H9 (cell line): ENCODE results near the gene ITPR2. TPM values are rescaled to one million over a fixed set of nuclear protein-coding genes. Genes with fewer than 3 reads are reported as not detected.

Experiments
- DNase-seq: peaks from one replicate; pipeline ENCODE4 v3.0.0-alpha.2; 2017
- H2AFZ ChIP-seq: one replicate; pipeline ENCODE4 v1.6.1; 2013; ENCODE audit warnings: mild to moderate bottlenecking, low read length, control low read depth, moderate library complexity
- H2AK5ac ChIP-seq: 2 replicates; pipeline ENCODE4 v1.6.1; 2013; ENCODE audit warnings: low read length, control low read depth, mixed read lengths; ENCODE audit not compliant: insufficient read length
- H2BK120ac ChIP-seq: one replicate; pipeline ENCODE4 v1.6.1; 2013; ENCODE audit warnings: low read depth, mild to moderate bottlenecking, low read length, control low read depth, inconsistent platforms; ENCODE audit not compliant: poor library complexity, severe bottlenecking
- H2BK12ac ChIP-seq: 2 replicates; pipeline ENCODE4 v1.6.1; 2013; ENCODE audit warnings: low read length, control low read depth, mixed read lengths, low read depth; ENCODE audit not compliant: insufficient read length
- H2BK15ac ChIP-seq: 2 replicates; pipeline ENCODE4 v1.6.1; 2013; ENCODE audit warnings: low read depth, low read length, control low read depth
- H2BK20ac ChIP-seq: one replicate; pipeline ENCODE4 v1.6.1; 2013; ENCODE audit warnings: low read depth, mild to moderate bottlenecking, low read length, control low read depth, inconsistent platforms; ENCODE audit not compliant: poor library complexity, severe bottlenecking
- H2BK5ac ChIP-seq: 2 replicates; pipeline ENCODE4 v1.6.1; 2013; ENCODE audit warnings: low read length, control low read depth, mixed read lengths; ENCODE audit not compliant: insufficient read length
- H3K14ac ChIP-seq: 2 replicates; pipeline ENCODE4 v1.6.1; 2013; ENCODE audit warnings: low read length, control low read depth; ENCODE audit not compliant: insufficient read depth
- H3K18ac ChIP-seq: 2 replicates; pipeline ENCODE4 v1.6.1; 2013; ENCODE audit warnings: low read depth, mild to moderate bottlenecking, mixed read lengths, low read length, control low read depth; ENCODE audit not compliant: insufficient read length
- H3K23ac ChIP-seq: 2 replicates; pipeline ENCODE4 v1.6.1; 2013; ENCODE audit warnings: low read length, control low read depth, mixed read lengths, low read depth; ENCODE audit not compliant: insufficient read length
- H3K23me2 ChIP-seq: 2 replicates; pipeline ENCODE4 v1.6.1; 2013; ENCODE audit warnings: low read depth, mild to moderate bottlenecking, mixed read lengths, low read length, control low read depth; ENCODE audit not compliant: insufficient read length, poor library complexity, severe bottlenecking
- H3K27ac ChIP-seq: 2 replicates; pipeline ENCODE4 v1.5.1; 2013; ENCODE audit warnings: low read length, control low read depth, mixed read lengths, low read depth; ENCODE audit not compliant: insufficient read length
- H3K27me3 ChIP-seq: 2 replicates; pipeline ENCODE4 v1.6.1; 2013; ENCODE audit warnings: low read length, control low read depth, inconsistent platforms; ENCODE audit not compliant: insufficient read depth
- H3K4ac ChIP-seq: 2 replicates; pipeline ENCODE4 v1.6.1; 2013; ENCODE audit warnings: low read depth, mild to moderate bottlenecking, control low read depth, inconsistent platforms, low read length, moderate library complexity
- H3K4me1 ChIP-seq: 2 replicates; pipeline ENCODE4 v1.6.1; 2013; ENCODE audit warnings: low read length, control low read depth, inconsistent platforms; ENCODE audit not compliant: insufficient read depth
- H3K4me2 ChIP-seq: 2 replicates; pipeline ENCODE4 v1.6.1; 2013; ENCODE audit warnings: low read length, control low read depth, mixed read lengths; ENCODE audit not compliant: insufficient read length, insufficient read depth
- H3K56ac ChIP-seq: 2 replicates; pipeline ENCODE4 v1.6.1; 2013; ENCODE audit warnings: low read depth, mild to moderate bottlenecking, mixed read lengths, low read length, control low read depth; ENCODE audit not compliant: insufficient read length
- H3K79me1 ChIP-seq: 2 replicates; pipeline ENCODE4 v1.6.1; 2013; ENCODE audit warnings: low read depth, mild to moderate bottlenecking, moderate library complexity, low read length, control low read depth, inconsistent platforms; ENCODE audit not compliant: insufficient read depth, poor library complexity, severe bottlenecking
- H3K79me2 ChIP-seq: 2 replicates; pipeline ENCODE4 v1.6.1; 2013; ENCODE audit warnings: low read length, control low read depth, inconsistent platforms; ENCODE audit not compliant: insufficient read depth
- H3K9ac ChIP-seq: 2 replicates; pipeline ENCODE4 v1.6.1; 2013; ENCODE audit warnings: low read length, control low read depth, mixed read lengths; ENCODE audit not compliant: insufficient read length; ENCODE audit errors: extremely low read depth
- H3K9me3 ChIP-seq: one replicate; pipeline ENCODE4 v1.6.1; 2013; ENCODE audit warnings: low read depth, low read length, inconsistent platforms; ENCODE audit not compliant: control insufficient read depth
- H3T11ph ChIP-seq: one replicate; pipeline ENCODE4 v1.6.1; 2013; ENCODE audit warnings: mild to moderate bottlenecking, low read length, control low read depth, inconsistent platforms
- H4K20me1 ChIP-seq: one replicate; pipeline ENCODE4 v1.6.1; 2013; ENCODE audit not compliant: control insufficient read depth, insufficient read length, insufficient read depth
- H4K5ac ChIP-seq: 2 replicates; pipeline ENCODE4 v1.6.1; 2013; ENCODE audit warnings: low read depth, mild to moderate bottlenecking, mixed read lengths, low read length, control low read depth; ENCODE audit not compliant: insufficient read length
- H4K8ac ChIP-seq: replicated peaks from 2 replicates; pipeline ENCODE4 v1.6.1; 2013; ENCODE audit warnings: low read length, control low read depth, mixed read lengths, low read depth; ENCODE audit not compliant: insufficient read length
- H4K91ac ChIP-seq: 2 replicates; pipeline ENCODE4 v1.6.1; 2013; ENCODE audit warnings: low read depth, mild to moderate bottlenecking, moderate library complexity, mixed read lengths, low read length, control low read depth; ENCODE audit not compliant: insufficient read length
- H3K27ac Mint-ChIP-seq, 3 experiments: 2 replicates in 2 of 3; 3 replicates in 1 of 3; pipeline ENCODE4 v1.8.0; 2020 to 2021; ENCODE audit warnings: mixed read lengths in 3 of 3, mild to moderate bottlenecking in 1 of 3, moderate library complexity in 1 of 3
- H3K27me3 Mint-ChIP-seq: 2 replicates; pipeline ENCODE4 v1.8.0; 2021; ENCODE audit warnings: low read depth, mild to moderate bottlenecking, moderate library complexity, mixed read lengths
- H3K36me3 Mint-ChIP-seq, 3 experiments: 2 replicates in 2 of 3; 3 replicates in 1 of 3; pipeline ENCODE4 v1.8.0; 2020 to 2021; ENCODE audit warnings: low read depth in 3 of 3, mixed read lengths in 3 of 3; ENCODE audit not compliant: insufficient read depth in 1 of 3
- H3K4me1 Mint-ChIP-seq, 2 experiments: 2 replicates each; pipeline ENCODE4 v1.8.0; 2020; ENCODE audit warnings: mixed read lengths in 2 of 2
- H3K4me3 Mint-ChIP-seq, 2 experiments: 2 replicates in 1 of 2; 3 replicates in 1 of 2; pipeline ENCODE4 v1.8.0; 2020 to 2021; ENCODE audit warnings: mild to moderate bottlenecking in 2 of 2, mixed read lengths in 2 of 2, moderate library complexity in 1 of 2
- H3K9me3 Mint-ChIP-seq, 2 experiments: 2 replicates in 1 of 2; 3 replicates in 1 of 2; pipeline ENCODE4 v1.8.0; 2020; ENCODE audit warnings: mild to moderate bottlenecking in 2 of 2, mixed read lengths in 2 of 2, moderate library complexity in 1 of 2
- CTCF ChIP-seq: fragments of 200-600 bp; sonication (generic); conservative IDR thresholded peaks from 3 replicates; pipeline ENCODE4 v1.8.0; 2021; ENCODE audit warnings: antibody characterized with exemption, mild to moderate bottlenecking
- WGBS: extraction: QIAGEN DNeasy Blood & Tissue Kit; methylation state at CpG from one replicate; pipeline ENCODE4 v1.1.7; 2013; ENCODE audit warnings: missing lambda C conversion rate, low lambda C conversion rate, mixed read lengths; ENCODE audit not compliant: insufficient read length; ENCODE audit errors: extremely low coverage; 5-methylcytosine and 5-hydroxymethylcytosine counted together
- total RNA-seq: library from RNA; stranded (reverse); gene quantifications from 2 replicates; pipeline ENCODE4 v1.2.1, GENCODE V29; 2021

Gene ITPR2
- total RNA-seq, 1 experiment from 2014 or later: 14.8 TPM

- H2BK12ac ChIP-seq: no peak overlapping the region
- H4K8ac ChIP-seq: no peak overlapping the region
- no peaks in the 10 kb centered on the region for H3K4me1 Mint-ChIP-seq
Observed at GRCh38 chr12:26867080-26867479, 34.1 kb upstream of the ITPR2 start.

More at GRCh38 chr12:26867080-26867479, 34.1 kb upstream of the ITPR2 start:
- H2BK20ac ChIP-seq: no peak overlapping the region
- no peaks in the 10 kb centered on the region for H3K36me3 Mint-ChIP-seq
- no peak for TF ChIP-seq CTCF
- H2BK5ac ChIP-seq: no peak overlapping the region
- no peak overlapping the region for H3K14ac ChIP-seq
- no peak overlapping the region for H3K9ac ChIP-seq
- no peak for DNase-seq
- H3K23ac ChIP-seq: no peak overlapping the region
- H3K23me2 ChIP-seq: no peaks in the 10 kb centered on the region
- H2BK120ac ChIP-seq: no peak overlapping the region
- no peaks in the 10 kb centered on the region for H3K4me1 ChIP-seq
- no peak overlapping the region for H2BK15ac ChIP-seq
- H2AFZ ChIP-seq: no peak overlapping the region
- WGBS: no CpG with 5 or more reads among the region's 2 CpGs
- H3K4ac ChIP-seq: no peak overlapping the region
- H2AK5ac ChIP-seq: no peak overlapping the region
- H3K4me3 Mint-ChIP-seq: no peak overlapping the region
- no peak overlapping the region for H3K4me2 ChIP-seq
- no peak overlapping the region for H3K18ac ChIP-seq
- H4K91ac ChIP-seq: no peak overlapping the region
- H3K27ac ChIP-seq: no peak overlapping the region
- H3K56ac ChIP-seq: no peak overlapping the region
- no peaks in the 10 kb centered on the region for H3K79me1 ChIP-seq
- H4K5ac ChIP-seq: no peak overlapping the region
- H3K9me3 Mint-ChIP-seq: no peaks in the 10 kb centered on the region
- no peak overlapping the region for H3T11ph ChIP-seq
- no peaks in the 10 kb centered on the region for H3K9me3 ChIP-seq
- no peaks in the 10 kb centered on the region for H4K20me1 ChIP-seq
- H3K79me2 ChIP-seq: no peaks in the 10 kb centered on the region
- H3K27me3 ChIP-seq: no peaks in the 10 kb centered on the region
- no peaks in the 10 kb centered on the region for H3K27me3 Mint-ChIP-seq
- H3K27ac Mint-ChIP-seq: no peak overlapping the region
